ENCODE data around the gene AK1.

The AK1 gene

DNA sequence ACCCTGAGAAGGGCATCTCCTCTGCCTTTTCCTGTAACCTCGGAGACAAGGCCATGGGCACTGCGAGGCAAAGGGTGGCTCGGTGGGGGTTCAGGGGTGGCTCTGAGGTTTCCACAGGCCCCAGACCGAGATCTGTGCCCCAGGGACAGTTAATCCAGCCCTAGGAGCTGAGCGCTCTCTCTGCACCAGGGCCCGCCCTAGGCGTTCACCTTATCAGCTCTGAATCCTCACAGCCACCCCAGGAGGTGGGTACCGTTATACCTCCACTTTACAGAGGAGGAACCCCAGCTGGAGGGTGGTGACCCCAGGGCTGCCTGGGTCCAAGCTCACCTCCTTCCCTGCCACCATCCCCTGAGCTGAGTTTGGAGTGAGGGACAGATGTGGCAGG lies 20.8 kb downstream of the AK1 start:
- TF ChIP-seq, protein P1, sequence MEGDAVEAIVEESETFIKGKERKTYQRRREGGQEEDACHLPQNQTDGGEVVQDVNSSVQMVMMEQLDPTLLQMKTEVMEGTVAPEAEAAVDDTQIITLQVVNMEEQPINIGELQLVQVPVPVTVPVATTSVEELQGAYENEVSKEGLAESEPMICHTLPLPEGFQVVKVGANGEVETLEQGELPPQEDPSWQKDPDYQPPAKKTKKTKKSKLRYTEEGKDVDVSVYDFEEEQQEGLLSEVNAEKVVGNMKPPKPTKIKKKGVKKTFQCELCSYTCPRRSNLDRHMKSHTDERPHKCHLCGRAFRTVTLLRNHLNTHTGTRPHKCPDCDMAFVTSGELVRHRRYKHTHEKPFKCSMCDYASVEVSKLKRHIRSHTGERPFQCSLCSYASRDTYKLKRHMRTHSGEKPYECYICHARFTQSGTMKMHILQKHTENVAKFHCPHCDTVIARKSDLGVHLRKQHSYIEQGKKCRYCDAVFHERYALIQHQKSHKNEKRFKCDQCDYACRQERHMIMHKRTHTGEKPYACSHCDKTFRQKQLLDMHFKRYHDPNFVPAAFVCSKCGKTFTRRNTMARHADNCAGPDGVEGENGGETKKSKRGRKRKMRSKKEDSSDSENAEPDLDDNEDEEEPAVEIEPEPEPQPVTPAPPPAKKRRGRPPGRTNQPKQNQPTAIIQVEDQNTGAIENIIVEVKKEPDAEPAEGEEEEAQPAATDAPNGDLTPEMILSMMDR (conservative IDR thresholded peaks at IDR 0.05) = no peak
- no peak overlapping the region; the same call in 1 of the 2 replicates for H3K27ac ChIP-seq

DNA sequence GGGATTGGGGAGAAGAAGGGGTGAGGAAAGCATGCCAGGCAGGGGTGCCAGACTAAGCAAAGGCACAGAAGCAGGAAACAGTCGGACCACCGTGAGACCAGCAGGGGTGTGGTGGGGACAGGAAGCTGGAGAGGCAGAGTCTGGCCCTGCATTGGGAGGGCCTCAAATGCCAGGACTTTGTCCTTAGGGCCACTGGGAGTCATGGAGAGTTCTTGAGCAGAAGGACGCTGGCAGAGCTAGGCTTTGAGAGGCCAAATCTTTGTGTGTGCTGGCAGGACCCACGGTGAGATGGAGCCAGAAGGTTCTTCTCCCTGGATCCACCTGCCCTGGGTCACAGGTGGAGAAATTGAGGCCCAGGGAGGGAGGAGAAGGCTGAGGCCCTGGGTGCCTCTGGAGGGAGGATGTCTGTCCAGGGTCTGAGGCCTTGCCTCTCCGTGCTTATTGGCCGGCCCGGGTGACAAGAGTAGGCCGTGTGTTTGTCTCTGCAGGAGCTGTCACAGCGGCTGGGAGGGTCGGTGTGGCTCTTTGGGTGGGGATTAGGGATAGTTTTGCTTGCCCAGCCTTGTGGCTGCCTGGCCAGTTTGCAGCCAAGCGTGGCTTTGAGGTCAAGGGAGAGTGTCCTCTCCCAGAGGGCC lies 21.3 kb downstream of the AK1 start:
- TF ChIP-seq, protein P1 (conservative IDR thresholded peaks at IDR 0.05) = no peak
- peak overlapping the region; percentile 92; the same call in 1 of the 2 replicates for H3K27ac ChIP-seq

DNA sequence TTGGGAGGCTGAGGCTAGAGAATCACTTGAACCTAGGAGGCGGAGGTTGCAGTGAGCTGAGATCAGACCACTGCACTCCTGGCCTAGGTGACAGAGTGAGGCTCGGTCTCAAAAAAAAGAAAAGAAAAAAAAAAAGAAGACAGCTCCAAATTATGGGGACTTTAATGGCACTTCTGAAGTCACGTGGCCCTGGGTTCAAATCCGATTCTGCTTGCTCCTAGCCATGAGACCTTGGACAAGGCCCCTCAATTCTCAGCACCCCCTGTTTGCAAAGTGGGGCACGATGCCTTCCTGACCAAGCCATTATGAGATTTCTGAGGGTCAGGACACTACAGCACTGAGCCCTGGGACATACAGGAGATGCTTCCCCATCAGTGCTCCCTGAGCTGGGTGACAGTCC lies 22.0 kb downstream of the AK1 start:
- TF ChIP-seq, protein P1 (conservative IDR thresholded peaks at IDR 0.05) = no peak
- H3K27ac ChIP-seq = peak overlapping the region; percentile 92

DNA sequence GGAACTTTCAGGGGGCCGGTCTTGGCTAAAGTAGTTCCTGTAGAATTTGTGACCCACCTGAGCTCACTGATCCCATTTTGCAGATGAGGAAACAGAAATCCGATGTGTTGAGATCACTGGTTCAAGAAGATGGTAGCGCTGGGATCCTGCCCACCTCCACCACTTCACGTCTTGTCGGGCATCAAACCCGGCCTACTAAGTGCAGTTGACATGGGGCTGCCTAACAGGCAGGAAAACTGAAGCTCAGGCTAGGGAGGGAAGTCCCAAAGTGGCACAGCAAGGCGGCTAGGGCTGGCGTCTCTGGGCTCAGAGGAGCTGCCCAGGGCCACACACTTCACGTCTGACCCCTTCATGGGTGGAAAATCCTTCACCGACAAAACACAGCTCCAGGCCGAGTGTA lies 22.5 kb downstream of the AK1 start:
- peak overlapping the region; percentile 92 for H3K27ac ChIP-seq
- TF ChIP-seq, protein P1 (conservative IDR thresholded peaks at IDR 0.05) = no peak

DNA sequence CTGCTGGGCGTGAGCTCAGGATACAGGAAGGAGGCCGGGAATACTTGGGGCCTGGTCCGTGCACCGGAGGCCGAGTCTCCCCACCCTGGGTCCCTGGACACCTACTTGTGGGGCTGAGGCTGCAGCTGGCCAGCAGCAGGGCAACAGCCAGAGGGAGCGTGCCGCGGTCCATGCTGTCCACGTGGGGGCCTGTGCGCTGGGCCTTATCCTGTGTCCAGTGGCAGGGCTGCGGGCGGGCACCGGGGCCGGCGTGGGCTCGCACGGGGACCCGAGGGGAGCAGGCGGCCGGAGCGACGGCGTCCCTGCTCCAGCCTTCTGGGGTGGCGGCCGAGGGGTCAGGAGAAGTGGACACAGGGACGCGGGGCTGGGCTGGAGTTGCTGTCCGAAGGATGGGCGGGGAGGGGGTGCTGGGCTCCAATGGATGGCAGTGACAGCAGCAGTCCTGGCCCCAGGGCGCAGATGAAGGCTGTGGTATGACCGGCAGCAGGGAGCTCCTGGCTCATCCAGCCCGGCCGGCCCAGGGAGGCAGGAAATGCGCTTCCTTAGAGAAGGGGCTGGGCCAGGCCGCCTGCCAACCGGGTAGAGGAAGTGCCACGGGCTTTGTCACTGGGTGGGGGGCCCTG lies 23.2 kb downstream of the AK1 start, which contains the start of gene ENG:
Gene ENG (minus strand): TSS at position 475 of the 623 bp plus-strand sequence. CDS start 303 bp downstream, at position 172.
- H3K27ac ChIP-seq = peak within 1 kb of the TSS; percentile 92
- TF ChIP-seq, protein P1 (conservative IDR thresholded peaks at IDR 0.05) = peak; percentile 46

DNA sequence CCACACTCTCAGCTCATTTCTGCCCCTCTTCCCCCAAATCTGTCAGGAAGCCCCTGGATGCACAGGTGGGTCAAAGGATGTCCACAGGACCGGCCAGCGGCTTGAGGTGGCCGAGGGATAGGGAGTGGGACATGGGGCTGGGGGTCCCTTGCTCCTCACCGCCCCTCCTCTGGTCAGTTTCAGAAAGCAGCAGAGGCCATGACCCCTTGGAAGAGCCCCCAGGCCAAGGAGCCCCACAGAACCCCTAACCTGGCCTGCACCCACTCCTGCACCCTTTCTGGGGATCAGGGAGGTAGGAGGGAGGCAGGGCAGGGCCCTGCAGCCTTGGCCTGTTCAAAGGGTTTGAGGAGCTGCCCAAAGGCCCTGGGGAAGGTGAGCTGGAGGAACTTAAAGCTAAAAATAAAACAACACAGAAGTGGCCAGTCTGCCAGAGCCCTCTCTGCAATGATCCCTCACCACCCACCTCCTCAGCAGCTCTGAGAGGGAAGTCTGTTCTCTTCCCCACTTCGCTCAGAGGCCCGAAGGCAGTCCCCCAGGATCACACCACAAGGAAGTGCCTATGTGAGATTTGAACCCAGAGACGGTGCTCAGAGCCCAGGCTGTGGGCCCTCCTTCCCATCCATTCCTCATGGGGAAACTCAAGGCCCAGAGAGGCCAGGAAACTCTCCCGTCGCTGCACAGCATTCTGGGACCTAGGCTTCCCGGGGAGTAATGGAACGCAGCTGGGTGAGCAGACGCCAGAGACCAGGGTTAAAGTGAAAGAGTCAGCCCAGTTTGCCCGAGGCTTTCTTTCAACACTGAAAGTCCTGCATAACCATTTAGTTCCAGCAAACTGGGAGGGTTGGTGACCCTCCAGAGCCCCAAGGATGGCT lies 23.9 kb downstream of the AK1 start:
- TF ChIP-seq, protein P1 (conservative IDR thresholded peaks at IDR 0.05) = no peak
- H3K27ac ChIP-seq = peak overlapping the region; percentile 92

DNA sequence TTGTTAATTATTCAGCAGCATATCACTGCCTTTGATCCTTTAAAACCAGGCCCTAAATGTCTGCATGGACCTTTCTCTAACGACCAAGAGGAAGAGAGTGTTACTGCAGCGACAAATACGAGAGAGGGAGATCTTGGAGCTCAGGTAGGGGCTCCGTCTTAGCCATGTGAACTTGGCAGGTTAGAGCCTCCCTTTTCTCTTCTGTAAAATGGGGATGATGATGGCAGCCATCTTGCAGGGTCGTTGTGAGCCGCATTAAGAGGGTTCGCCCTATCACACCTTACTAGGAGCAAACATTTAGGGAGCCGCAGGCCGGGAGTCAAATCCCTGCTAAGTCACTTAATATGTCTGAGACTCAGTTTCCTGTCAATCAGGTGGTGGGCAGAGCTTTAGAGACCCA lies 24.6 kb downstream of the AK1 start:
- TF ChIP-seq, protein P1 (conservative IDR thresholded peaks at IDR 0.05) = no peak
- H3K27ac ChIP-seq = peak overlapping the region; percentile 92; the same call in 1 of the 2 replicates
